H4 (cell line): ENCODE results near the gene ATE1. TPM values are rescaled to one million over a fixed set of nuclear protein-coding genes. Genes with fewer than 3 reads are reported as not detected.

Source experiments
- DNase-seq: peaks from one replicate; pipeline ENCODE4 v3.0.0-alpha.2; 2015; ENCODE audit warnings: low spot score
- total RNA-seq: library from RNA; depleted of rRNA; stranded (reverse); fragments of >200 nt; shearing (Covaris generic); gene quantifications from 2 replicates; pipeline ENCODE4 v1.2.3, GENCODE V29; 2014

ATE1 gene
- total RNA-seq, 1 experiment from 2014 or later: 11.1 TPM

- no peak for DNase-seq
Measured at GRCh38 chr10:121879476-121879875, 48.4 kb downstream of the ATE1 start.

DNA sequence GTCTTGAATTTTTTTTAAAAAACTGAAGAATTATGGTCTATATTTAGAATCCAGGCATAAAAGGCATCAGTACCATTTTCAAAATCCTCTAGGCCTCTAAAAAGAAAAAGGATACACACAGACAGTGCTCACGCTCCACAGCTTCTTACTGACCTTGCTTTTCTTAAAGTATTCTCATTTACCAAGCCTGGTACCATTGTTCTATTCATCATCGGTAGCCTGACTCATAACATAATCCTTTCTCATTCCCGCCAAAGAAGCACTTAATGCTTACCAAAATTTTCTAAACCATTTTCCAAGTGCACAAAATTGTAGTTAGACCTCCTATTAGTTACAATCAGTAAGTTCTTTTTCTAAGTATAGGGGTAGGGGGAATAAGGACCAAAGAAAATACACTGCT is 54.6 kb downstream of the ATE1 start:
- no peak for DNase-seq

GRCh38 chr10:121870413-121870812 is 57.4 kb downstream of the ATE1 start:
- DNase-seq: no peak

DNA sequence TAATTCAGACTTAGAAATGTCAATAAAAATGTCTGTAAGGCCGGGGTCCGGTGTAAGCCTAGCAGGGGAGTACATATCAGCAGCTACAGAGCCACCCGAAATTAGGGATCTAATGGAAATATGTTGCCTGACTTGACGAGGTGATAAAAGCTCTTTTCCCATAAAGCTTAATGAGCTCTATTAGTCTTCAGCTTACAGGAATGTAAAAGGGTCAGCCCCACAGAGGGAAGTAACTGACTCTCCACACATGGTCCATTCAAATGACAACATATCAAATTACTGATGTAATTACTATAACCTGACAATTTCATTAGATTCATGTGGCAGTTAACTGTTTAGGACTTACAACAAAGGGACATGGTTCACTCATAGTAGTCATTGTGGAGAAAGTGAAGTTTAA is 62.3 kb downstream of the ATE1 start:
- DNase-seq: no peak

- no peak for DNase-seq
Measured at GRCh38 chr10:121864653-121865052, 63.2 kb downstream of the ATE1 start.

DNA sequence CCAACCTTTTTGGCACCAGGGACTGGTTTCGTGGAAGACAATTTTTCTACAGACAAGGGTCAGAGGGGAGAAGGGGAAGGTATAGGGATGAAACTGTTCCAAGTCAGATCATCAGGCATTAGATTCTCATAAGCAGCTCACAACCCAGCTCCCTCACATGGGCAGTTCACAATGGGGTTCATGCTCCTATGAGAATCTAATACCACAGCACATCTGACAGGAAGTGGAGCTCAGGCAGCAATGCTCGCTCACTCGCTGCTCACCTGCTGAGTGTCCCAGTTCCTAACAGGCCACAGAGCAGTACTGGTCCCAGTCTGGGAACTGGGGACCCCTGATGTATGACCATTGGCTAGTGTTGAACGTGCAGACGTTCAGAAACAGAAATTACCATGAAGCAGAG is 63.7 kb downstream of the ATE1 start:
- no peak for DNase-seq

- DNase-seq: no peak
Measured at GRCh38 chr10:121862649-121863048, 65.2 kb downstream of the ATE1 start.

DNA sequence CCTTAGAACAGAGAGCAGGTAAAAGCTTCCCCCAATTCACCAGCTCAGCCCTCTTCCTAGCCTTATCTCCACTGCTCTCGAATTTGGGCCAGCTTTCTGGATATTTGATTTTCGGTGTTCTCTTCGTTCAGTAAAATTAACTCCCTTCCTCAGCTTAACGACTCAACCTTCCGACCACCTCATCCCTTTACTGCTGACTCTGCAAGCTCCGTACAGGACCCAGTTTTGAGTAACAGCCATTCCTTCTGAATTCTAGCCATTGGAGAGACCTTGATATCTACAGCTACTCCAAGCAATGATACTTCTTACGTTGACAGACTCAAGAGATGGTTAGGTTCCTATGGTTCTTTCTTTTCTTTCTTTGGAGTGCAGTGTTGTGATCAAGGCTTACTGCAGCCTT is 65.8 kb downstream of the ATE1 start:
- DNase-seq: no peak

GRCh38 chr10:121860810-121861209 is 67.0 kb downstream of the ATE1 start:
- no peak for DNase-seq

DNA sequence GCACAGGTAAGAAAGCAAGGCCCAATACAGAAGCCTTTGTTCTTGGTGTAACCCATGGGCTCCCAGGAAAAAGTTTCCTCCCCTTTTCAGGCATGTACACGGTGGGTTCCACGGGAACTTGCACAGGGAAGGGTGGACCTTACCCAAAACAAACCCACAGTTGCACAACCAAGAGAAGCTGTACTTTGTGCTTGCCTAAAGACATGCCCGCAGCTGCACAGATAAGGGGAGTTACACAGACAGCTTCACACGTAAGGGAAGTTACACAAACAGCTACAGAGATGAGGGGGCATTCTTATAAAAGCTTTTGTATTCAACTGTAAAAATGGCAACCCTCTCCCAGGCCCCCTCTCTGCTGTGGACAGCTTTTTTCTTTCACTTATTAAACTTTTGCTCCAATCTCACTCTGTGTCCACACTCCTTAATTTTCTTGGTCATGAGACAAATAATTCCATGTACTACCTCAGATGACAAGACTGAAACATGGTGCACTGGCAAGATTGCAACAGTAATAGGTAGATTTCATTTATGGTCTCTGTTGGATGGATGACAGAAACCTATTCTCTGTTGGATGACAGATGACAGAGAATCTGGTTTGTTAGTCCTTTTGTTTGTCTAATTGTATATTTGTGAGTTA is 72.9 kb downstream of the ATE1 start:
- no peak for DNase-seq

- no peak for DNase-seq
Measured at GRCh38 chr10:121853950-121854349, 73.9 kb downstream of the ATE1 start.

DNA sequence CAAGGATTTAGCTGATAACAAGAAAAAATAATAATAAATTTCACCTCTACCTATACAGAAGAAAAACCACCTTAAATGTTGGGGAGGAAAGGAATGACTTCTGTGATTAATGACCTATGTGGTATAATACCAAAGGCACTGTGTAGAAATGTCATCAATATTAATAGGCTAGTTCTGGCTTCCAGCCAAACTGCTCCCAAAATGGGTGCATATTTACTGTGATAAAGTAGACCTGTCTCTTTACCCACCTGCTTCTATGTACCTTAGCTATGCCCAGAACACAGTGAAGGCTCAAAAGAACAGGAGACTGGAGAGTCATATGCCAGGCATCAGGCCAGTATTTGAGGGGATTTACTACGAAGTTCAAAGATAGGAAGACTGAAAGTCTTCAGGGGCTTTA is 76.0 kb downstream of the ATE1 start:
- no peak for DNase-seq

DNA sequence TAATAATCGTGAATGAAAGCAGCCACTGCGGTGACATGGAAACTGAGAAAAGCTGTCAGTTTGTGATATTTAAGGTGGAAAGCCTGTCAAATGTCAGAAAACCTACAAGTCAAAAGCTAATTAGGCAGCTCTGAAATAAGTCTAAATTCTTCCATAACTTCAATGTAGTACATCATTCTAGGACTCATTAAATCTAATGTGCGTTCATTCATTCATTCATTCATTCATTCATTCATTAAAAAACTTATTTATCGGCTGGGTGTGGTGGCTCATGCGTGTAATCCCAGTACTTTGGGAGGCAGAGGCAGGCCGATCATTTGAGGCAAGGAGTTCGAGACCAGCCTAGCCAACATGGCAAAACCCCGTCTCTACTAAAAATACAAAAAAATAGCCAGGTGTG is 79.7 kb downstream of the ATE1 start:
- DNase-seq: no peak

GRCh38 chr10:121846555-121846954 is 81.3 kb downstream of the ATE1 start:
- DNase-seq: no peak

DNA sequence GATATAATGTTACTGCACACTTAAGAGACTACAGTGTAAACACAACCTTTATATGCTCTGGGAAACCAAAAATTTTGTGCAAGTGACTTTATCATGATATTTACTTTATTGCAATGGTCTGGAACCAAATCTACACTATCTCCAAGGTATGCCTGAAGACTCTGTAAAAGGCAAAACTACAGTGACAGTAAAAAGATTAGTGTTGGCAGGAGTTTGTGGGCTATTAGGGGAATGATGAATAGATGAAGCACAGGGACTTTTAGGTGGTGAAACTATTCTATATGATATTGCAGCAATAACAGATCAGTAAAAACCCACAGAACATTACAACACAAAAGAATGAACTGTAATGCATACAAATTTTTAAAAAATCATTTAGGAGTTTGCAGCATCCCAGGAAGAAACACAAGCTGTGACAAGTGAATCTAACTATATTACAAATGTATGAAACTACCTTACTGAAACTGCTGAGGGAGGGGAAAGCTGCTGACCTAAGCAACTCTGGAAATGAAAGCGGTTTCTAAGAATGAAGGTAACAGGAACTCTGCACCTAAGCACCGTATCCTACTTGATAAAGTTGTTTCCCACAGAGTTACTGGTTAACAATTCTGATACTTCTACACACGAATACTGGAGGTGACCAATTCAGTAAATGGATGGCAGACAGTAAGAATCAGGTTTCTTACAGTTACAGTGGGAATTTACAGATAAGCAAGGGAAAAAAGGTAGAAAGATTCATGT is 82.6 kb downstream of the ATE1 start:
- DNase-seq: no peak

DNA sequence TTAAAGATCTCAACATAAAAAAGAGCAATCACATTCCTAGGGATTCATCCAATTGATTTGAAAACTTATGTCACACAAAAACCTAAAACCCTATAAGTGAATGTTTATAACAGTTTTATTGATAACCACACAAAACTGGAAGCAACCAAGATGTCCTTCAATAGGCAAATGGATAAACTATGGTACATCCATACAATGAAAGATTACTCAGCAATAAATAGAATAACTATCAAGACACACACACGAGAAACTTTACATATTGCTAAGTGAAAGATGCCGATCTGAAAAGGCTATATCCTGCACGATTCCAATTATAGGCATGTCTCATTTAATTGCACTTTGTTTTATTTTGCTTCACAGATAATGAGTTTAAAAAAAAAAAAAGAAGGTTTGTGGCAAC is 83.3 kb downstream of the ATE1 start:
- no peak for DNase-seq

GRCh38 chr10:121843379-121843778 is 84.5 kb downstream of the ATE1 start:
- no peak for DNase-seq

- no peak for DNase-seq
Measured at GRCh38 chr10:121841862-121842261, 86.0 kb downstream of the ATE1 start.

DNA sequence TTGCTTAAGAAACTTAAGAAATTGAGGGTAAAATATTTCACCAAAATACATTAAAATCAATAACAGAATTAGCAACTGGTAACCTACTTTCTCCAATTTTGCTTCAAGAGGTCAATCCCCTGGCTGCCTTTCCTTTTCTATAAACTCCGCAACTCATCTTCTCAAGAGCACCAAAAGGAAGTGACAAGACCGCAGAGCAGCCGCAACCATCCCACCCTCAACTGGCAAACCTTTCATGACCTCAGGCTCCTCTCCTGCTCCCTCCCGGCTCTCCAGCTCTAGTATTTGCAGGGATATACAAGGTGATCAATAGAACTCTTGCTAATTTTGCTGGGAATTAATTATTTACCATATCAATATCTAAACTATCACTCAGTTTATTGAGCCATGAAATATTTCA is 88.9 kb downstream of the ATE1 start:
- DNase-seq: no peak

DNA sequence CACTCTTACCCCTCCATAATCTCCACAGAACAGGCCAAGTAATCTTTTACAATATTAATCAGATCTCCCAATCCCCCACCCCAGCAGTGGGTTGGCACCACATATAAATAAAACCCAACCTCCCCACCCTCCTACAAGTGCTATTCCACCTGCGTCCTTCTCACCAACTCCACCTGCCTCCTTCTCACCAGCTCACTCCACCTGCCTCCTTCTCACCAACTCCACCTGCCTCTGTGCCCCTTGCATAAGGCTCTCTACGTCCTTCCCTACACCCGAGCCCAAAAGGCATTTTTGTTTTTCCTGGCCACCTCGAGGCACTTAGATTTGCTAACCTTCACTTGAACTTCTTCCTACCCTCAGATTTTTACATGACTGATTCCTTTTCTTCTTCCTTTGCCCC is 89.7 kb downstream of the ATE1 start:
- DNase-seq: no peak

GRCh38 chr10:121836171-121836570 is 91.7 kb downstream of the ATE1 start:
- no peak for DNase-seq

DNA sequence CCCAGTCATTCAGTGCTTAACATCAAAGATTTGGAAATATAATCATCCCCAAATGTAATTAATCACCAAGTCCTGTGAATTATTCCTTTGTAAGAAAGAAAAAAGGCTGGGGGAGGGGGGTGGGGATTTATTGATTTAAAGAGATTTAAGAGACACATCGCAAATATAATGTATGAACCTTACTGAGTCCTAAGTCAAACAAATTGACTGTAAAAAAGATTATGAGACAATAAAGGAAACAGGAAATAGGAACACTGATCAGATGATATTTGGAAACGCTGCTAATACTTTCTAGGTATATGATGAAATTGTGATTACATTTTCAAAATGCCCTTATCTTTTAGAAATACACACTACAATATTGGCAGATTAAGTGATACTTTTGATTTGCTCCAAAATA is 92.5 kb downstream of the ATE1 start:
- no peak for DNase-seq

DNA sequence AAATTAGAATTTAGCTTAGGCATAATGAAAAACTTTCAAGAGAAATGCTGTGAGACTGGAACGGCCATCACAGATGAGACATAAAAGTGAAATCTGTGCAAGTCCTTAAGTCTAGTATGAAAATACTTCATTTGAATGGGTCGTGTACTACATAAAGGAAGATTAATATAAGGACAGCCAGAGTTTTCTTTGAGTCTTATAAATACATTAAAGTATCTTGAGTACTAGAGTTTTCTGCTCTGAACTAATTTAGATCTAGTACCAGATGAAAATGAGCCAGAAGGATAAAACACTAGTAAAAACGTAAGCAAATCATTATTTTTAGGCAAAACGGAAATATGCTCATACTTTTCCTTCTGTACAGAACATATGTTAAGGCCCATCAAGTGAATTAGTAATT is 93.1 kb downstream of the ATE1 start:
- DNase-seq: no peak

- DNase-seq: no peak
Measured at GRCh38 chr10:121833387-121833786, 94.4 kb downstream of the ATE1 start.
